ENCODE results near the gene MEX3D.
A peak's percentile ranks its signal among the peaks of the same experiment; 100 is the strongest.

The MEX3D gene

DNA sequence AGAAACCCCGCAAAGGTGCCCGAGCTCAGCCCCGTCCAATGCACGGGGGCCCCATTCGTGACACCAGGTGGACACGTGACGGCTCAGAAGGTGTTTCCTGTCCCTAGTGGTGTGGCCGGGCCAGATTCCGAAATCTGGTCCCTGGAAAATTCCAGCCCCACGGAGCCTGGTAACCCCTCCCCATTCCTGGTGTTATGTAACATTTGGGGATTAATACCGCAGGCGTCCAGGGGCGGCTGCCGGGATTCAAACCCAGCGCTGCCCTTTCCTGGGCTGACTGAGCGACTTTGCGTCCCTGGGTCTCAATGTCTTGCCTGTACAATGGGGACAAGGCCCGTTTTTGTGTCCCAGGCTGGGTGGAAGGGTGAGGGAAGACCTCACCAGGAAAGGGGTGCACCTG lies 45.3 kb downstream of the MEX3D start:
- Histone ChIP-seq H3K4me3 (ENCODE audit: low read depth, low read length) (no peak overlapping the region), H3K36me3 (ENCODE audit: control insufficient read depth in 2 of 2, insufficient read depth in 1 of 2, low read length in 2 of 2) (no peaks in the 10 kb centered on the region), H3K27ac (ENCODE audit: extremely low read depth, low read depth, low read length) (no peak overlapping the region), H3K9me3 (ENCODE audit: control insufficient read depth, insufficient read depth, low read depth, low read length) (no peaks in the 10 kb centered on the region), H3K4me1 (ENCODE audit: control insufficient read depth, insufficient read depth, low read length) (no peaks in the 10 kb centered on the region)
- ChIA-PET POLR2A (interaction anchor here (1.0 kb wide), 1 partner anchor 77 kb away, joined by 7 read pairs; no protein-coding TSS in a partner anchor), CTCF (interaction anchor here (0.9 kb wide), 1 partner anchor 304 kb away, joined by 3 read pairs; no protein-coding TSS in a partner anchor)
- TF ChIP-seq SETDB1 (IDR thresholded peaks at IDR 0.05; ENCODE audit: insufficient read length, low read length), result no peak
- peak; percentile 58 for TF ChIP-seq ZBTB8A (tag by site-specific recombination; IDR thresholded peaks at IDR 0.05)

DNA sequence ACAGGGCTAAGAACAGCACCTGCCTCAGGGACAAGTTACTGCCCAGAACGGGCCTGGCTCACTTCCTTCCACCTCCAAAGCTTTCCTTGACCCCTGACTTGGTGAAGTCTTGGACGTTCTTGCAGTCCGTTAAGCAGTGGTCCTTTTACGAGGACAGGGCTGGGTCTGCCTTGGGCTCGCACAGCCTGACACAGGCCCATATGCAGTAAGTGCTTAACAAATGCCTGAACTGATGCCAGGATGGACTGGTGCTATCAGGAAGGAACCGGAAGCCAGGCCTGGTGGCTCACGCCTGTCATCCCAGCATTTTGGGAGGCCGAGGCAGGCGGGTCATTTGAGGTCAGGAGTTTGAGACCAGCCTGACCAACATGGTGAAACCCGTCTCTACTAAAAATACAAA lies 46.1 kb downstream of the MEX3D start:
- POLR2A ChIA-PET, result no interaction called here

GRCh38 chr19:1521636-1522035 lies 46.5 kb downstream of the MEX3D start:
- ChIA-PET POLR2A (no interaction called here), CTCF (interaction anchor here (0.6 to 0.8 kb wide), 2 partner anchors 24 to 267 kb away, joined by 3 read pairs; no protein-coding TSS in a partner anchor)
- Histone ChIP-seq H3K4me1 (ENCODE audit: control insufficient read depth, insufficient read depth, low read length) (no peaks in the 10 kb centered on the region), H3K27ac (ENCODE audit: extremely low read depth, low read depth, low read length) (no peak overlapping the region), H3K9me3 (ENCODE audit: control insufficient read depth, insufficient read depth, low read depth, low read length) (no peaks in the 10 kb centered on the region), H3K4me3 (ENCODE audit: low read depth, low read length) (no peak overlapping the region), H3K36me3 (ENCODE audit: control insufficient read depth in 2 of 2, insufficient read depth in 1 of 2, low read length in 2 of 2) (no peaks in the 10 kb centered on the region)
- TF ChIP-seq OSR2 (tag by site-specific recombination; IDR thresholded peaks at IDR 0.05), result no peak
- TF ChIP-seq, protein P1, sequence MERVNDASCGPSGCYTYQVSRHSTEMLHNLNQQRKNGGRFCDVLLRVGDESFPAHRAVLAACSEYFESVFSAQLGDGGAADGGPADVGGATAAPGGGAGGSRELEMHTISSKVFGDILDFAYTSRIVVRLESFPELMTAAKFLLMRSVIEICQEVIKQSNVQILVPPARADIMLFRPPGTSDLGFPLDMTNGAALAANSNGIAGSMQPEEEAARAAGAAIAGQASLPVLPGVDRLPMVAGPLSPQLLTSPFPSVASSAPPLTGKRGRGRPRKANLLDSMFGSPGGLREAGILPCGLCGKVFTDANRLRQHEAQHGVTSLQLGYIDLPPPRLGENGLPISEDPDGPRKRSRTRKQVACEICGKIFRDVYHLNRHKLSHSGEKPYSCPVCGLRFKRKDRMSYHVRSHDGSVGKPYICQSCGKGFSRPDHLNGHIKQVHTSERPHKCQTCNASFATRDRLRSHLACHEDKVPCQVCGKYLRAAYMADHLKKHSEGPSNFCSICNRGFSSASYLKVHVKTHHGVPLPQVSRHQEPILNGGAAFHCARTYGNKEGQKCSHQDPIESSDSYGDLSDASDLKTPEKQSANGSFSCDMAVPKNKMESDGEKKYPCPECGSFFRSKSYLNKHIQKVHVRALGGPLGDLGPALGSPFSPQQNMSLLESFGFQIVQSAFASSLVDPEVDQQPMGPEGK (tag by site-specific recombination; IDR thresholded peaks at IDR 0.05), result peak; percentile 19; the same call in 1 of the 2 replicates
- TF ChIP-seq, protein P2, sequence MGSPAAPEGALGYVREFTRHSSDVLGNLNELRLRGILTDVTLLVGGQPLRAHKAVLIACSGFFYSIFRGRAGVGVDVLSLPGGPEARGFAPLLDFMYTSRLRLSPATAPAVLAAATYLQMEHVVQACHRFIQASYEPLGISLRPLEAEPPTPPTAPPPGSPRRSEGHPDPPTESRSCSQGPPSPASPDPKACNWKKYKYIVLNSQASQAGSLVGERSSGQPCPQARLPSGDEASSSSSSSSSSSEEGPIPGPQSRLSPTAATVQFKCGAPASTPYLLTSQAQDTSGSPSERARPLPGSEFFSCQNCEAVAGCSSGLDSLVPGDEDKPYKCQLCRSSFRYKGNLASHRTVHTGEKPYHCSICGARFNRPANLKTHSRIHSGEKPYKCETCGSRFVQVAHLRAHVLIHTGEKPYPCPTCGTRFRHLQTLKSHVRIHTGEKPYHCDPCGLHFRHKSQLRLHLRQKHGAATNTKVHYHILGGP (tag by site-specific recombination; IDR thresholded peaks at IDR 0.05), result no peak

More for the DNA sequence above, 46.1 kb downstream of the MEX3D start:
- no peaks in the 10 kb centered on the region for H3K36me3 ChIP-seq (ENCODE audit: control insufficient read depth in 2 of 2, insufficient read depth in 1 of 2, low read length in 2 of 2)
- H3K27ac ChIP-seq (ENCODE audit: extremely low read depth, low read depth, low read length), result no peak overlapping the region
- TF ChIP-seq ZNF768 (tag by site-specific recombination; IDR thresholded peaks at IDR 0.05), result no peak
- peak; percentile 43; the same call in 1 of the 2 replicates for TF ChIP-seq ZNF664 (tag by site-specific recombination; IDR thresholded peaks at IDR 0.05)
- no peaks in the 10 kb centered on the region for H3K9me3 ChIP-seq (ENCODE audit: control insufficient read depth, insufficient read depth, low read depth, low read length)
- H3K4me3 ChIP-seq (ENCODE audit: low read depth, low read length), result no peak overlapping the region
- CTCF ChIA-PET, result interaction anchor here (0.8 to 0.9 kb wide), 2 partner anchors 24 to 304 kb away, joined by 3 read pairs; no protein-coding TSS in a partner anchor
- no peaks in the 10 kb centered on the region for H3K4me1 ChIP-seq (ENCODE audit: control insufficient read depth, insufficient read depth, low read length)

DNA sequence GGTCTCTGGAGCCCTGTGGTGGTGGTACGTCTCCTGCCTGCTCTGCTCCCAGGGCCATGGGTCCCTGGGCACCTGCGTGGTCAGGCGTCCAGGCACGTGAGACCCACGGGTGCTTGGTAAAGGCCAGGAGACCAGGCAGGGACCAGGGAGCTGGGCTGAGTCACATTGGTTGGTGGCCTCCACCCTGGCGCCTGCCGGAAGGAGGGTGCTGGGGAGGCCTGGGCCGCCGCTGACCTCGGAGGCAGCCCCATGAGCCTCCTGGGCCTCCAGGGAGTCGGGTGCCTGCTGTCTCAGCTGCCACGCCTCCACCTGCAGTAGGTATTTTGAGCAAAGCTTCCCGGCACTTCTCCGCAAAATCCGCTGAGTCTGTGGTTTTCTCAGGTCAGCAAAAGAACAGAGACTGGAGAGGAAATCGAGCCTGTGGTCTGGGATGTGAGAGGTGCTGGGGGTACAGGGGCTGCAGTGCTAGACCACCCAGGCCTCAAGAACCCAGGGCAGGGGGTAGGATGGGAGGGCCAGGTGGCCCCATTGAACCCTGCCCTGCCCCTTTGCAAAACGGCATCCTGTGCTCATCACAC lies 47.8 kb downstream of the MEX3D start:
- H3K36me3 ChIP-seq (ENCODE audit: control insufficient read depth in 2 of 2, insufficient read depth in 1 of 2, low read length in 2 of 2), result no peaks in the 10 kb centered on the region
- POLR2A ChIA-PET, result no interaction called here
- TF ChIP-seq ZXDB (tag by site-specific recombination; IDR thresholded peaks at IDR 0.05) (no peak), ZNF626 (tag by site-specific recombination; IDR thresholded peaks at IDR 0.05) (no peak), ZNF2 (tag by site-specific recombination; IDR thresholded peaks at IDR 0.05) (no peak), ZNF24 (tag by site-specific recombination; IDR thresholded peaks at IDR 0.05) (no peak), ZNF266 (tag by site-specific recombination; IDR thresholded peaks at IDR 0.05; ENCODE audit: low read depth) (no peak), OVOL3 (tag by site-specific recombination; IDR thresholded peaks at IDR 0.05) (no peak), RBAK (tag by site-specific recombination; IDR thresholded peaks at IDR 0.05) (no peak), ZBTB20 (tag by site-specific recombination; IDR thresholded peaks at IDR 0.05) (no peak), ZNF488 (tag by site-specific recombination; IDR thresholded peaks at IDR 0.05) (no peak), ZNF214 (tag by site-specific recombination; IDR thresholded peaks at IDR 0.05; ENCODE audit: borderline replicate concordance) (no peak), ZNF169 (tag by site-specific recombination; IDR thresholded peaks at IDR 0.05) (no peak), ZFP3 (tag by site-specific recombination; IDR thresholded peaks at IDR 0.05; ENCODE audit: low read depth) (no peak), ZBTB44 (tag by site-specific recombination; IDR thresholded peaks at IDR 0.05) (no peak)
- TF ChIP-seq, protein P3, sequence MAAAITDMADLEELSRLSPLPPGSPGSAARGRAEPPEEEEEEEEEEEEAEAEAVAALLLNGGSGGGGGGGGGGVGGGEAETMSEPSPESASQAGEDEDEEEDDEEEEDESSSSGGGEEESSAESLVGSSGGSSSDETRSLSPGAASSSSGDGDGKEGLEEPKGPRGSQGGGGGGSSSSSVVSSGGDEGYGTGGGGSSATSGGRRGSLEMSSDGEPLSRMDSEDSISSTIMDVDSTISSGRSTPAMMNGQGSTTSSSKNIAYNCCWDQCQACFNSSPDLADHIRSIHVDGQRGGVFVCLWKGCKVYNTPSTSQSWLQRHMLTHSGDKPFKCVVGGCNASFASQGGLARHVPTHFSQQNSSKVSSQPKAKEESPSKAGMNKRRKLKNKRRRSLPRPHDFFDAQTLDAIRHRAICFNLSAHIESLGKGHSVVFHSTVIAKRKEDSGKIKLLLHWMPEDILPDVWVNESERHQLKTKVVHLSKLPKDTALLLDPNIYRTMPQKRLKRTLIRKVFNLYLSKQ (tag by site-specific recombination; IDR thresholded peaks at IDR 0.05; ENCODE audit: borderline replicate concordance), result no peak

More for the DNA sequence above, 47.8 kb downstream of the MEX3D start:
- CTCF ChIA-PET, result interaction anchor here (1.1 kb wide), 1 partner anchor 16 kb away, joined by 3 read pairs; no protein-coding TSS in a partner anchor
- Histone ChIP-seq H3K4me3 (ENCODE audit: low read depth, low read length) (no peak overlapping the region), H3K4me1 (ENCODE audit: control insufficient read depth, insufficient read depth, low read length) (no peaks in the 10 kb centered on the region), H3K9me3 (ENCODE audit: control insufficient read depth, insufficient read depth, low read depth, low read length) (no peaks in the 10 kb centered on the region), H3K27ac (ENCODE audit: extremely low read depth, low read depth, low read length) (no peak overlapping the region)
